H9 (cell line): ENCODE results near the gene BACE2. TPM values are rescaled to one million over a fixed set of nuclear protein-coding genes. Genes with fewer than 3 reads are reported as not detected.

ENCODE experiments used
- DNase-seq: peaks from one replicate; pipeline ENCODE4 v3.0.0-alpha.2; 2017
- H2AFZ ChIP-seq: one replicate; pipeline ENCODE4 v1.6.1; 2013; ENCODE audit warnings: mild to moderate bottlenecking, low read length, control low read depth, moderate library complexity
- H2AK5ac ChIP-seq: 2 replicates; pipeline ENCODE4 v1.6.1; 2013; ENCODE audit warnings: low read length, control low read depth, mixed read lengths; ENCODE audit not compliant: insufficient read length
- H2BK120ac ChIP-seq: one replicate; pipeline ENCODE4 v1.6.1; 2013; ENCODE audit warnings: low read depth, mild to moderate bottlenecking, low read length, control low read depth, inconsistent platforms; ENCODE audit not compliant: poor library complexity, severe bottlenecking
- H2BK12ac ChIP-seq: 2 replicates; pipeline ENCODE4 v1.6.1; 2013; ENCODE audit warnings: low read length, control low read depth, mixed read lengths, low read depth; ENCODE audit not compliant: insufficient read length
- H2BK15ac ChIP-seq: 2 replicates; pipeline ENCODE4 v1.6.1; 2013; ENCODE audit warnings: low read depth, low read length, control low read depth
- H2BK20ac ChIP-seq: one replicate; pipeline ENCODE4 v1.6.1; 2013; ENCODE audit warnings: low read depth, mild to moderate bottlenecking, low read length, control low read depth, inconsistent platforms; ENCODE audit not compliant: poor library complexity, severe bottlenecking
- H2BK5ac ChIP-seq: 2 replicates; pipeline ENCODE4 v1.6.1; 2013; ENCODE audit warnings: low read length, control low read depth, mixed read lengths; ENCODE audit not compliant: insufficient read length
- H3K14ac ChIP-seq: 2 replicates; pipeline ENCODE4 v1.6.1; 2013; ENCODE audit warnings: low read length, control low read depth; ENCODE audit not compliant: insufficient read depth
- H3K18ac ChIP-seq: 2 replicates; pipeline ENCODE4 v1.6.1; 2013; ENCODE audit warnings: low read depth, mild to moderate bottlenecking, mixed read lengths, low read length, control low read depth; ENCODE audit not compliant: insufficient read length
- H3K23ac ChIP-seq: 2 replicates; pipeline ENCODE4 v1.6.1; 2013; ENCODE audit warnings: low read length, control low read depth, mixed read lengths, low read depth; ENCODE audit not compliant: insufficient read length
- H3K23me2 ChIP-seq: 2 replicates; pipeline ENCODE4 v1.6.1; 2013; ENCODE audit warnings: low read depth, mild to moderate bottlenecking, mixed read lengths, low read length, control low read depth; ENCODE audit not compliant: insufficient read length, poor library complexity, severe bottlenecking
- H3K27ac ChIP-seq: 2 replicates; pipeline ENCODE4 v1.5.1; 2013; ENCODE audit warnings: low read length, control low read depth, mixed read lengths, low read depth; ENCODE audit not compliant: insufficient read length
- H3K27me3 ChIP-seq: 2 replicates; pipeline ENCODE4 v1.6.1; 2013; ENCODE audit warnings: low read length, control low read depth, inconsistent platforms; ENCODE audit not compliant: insufficient read depth
- H3K4ac ChIP-seq: 2 replicates; pipeline ENCODE4 v1.6.1; 2013; ENCODE audit warnings: low read depth, mild to moderate bottlenecking, control low read depth, inconsistent platforms, low read length, moderate library complexity
- H3K4me1 ChIP-seq: 2 replicates; pipeline ENCODE4 v1.6.1; 2013; ENCODE audit warnings: low read length, control low read depth, inconsistent platforms; ENCODE audit not compliant: insufficient read depth
- H3K4me2 ChIP-seq: 2 replicates; pipeline ENCODE4 v1.6.1; 2013; ENCODE audit warnings: low read length, control low read depth, mixed read lengths; ENCODE audit not compliant: insufficient read length, insufficient read depth
- H3K56ac ChIP-seq: 2 replicates; pipeline ENCODE4 v1.6.1; 2013; ENCODE audit warnings: low read depth, mild to moderate bottlenecking, mixed read lengths, low read length, control low read depth; ENCODE audit not compliant: insufficient read length
- H3K79me1 ChIP-seq: 2 replicates; pipeline ENCODE4 v1.6.1; 2013; ENCODE audit warnings: low read depth, mild to moderate bottlenecking, moderate library complexity, low read length, control low read depth, inconsistent platforms; ENCODE audit not compliant: insufficient read depth, poor library complexity, severe bottlenecking
- H3K79me2 ChIP-seq: 2 replicates; pipeline ENCODE4 v1.6.1; 2013; ENCODE audit warnings: low read length, control low read depth, inconsistent platforms; ENCODE audit not compliant: insufficient read depth
- H3K9ac ChIP-seq: 2 replicates; pipeline ENCODE4 v1.6.1; 2013; ENCODE audit warnings: low read length, control low read depth, mixed read lengths; ENCODE audit not compliant: insufficient read length; ENCODE audit errors: extremely low read depth
- H3K9me3 ChIP-seq: one replicate; pipeline ENCODE4 v1.6.1; 2013; ENCODE audit warnings: low read depth, low read length, inconsistent platforms; ENCODE audit not compliant: control insufficient read depth
- H3T11ph ChIP-seq: one replicate; pipeline ENCODE4 v1.6.1; 2013; ENCODE audit warnings: mild to moderate bottlenecking, low read length, control low read depth, inconsistent platforms
- H4K20me1 ChIP-seq: one replicate; pipeline ENCODE4 v1.6.1; 2013; ENCODE audit not compliant: control insufficient read depth, insufficient read length, insufficient read depth
- H4K5ac ChIP-seq: 2 replicates; pipeline ENCODE4 v1.6.1; 2013; ENCODE audit warnings: low read depth, mild to moderate bottlenecking, mixed read lengths, low read length, control low read depth; ENCODE audit not compliant: insufficient read length
- H4K8ac ChIP-seq: replicated peaks from 2 replicates; pipeline ENCODE4 v1.6.1; 2013; ENCODE audit warnings: low read length, control low read depth, mixed read lengths, low read depth; ENCODE audit not compliant: insufficient read length
- H4K91ac ChIP-seq: 2 replicates; pipeline ENCODE4 v1.6.1; 2013; ENCODE audit warnings: low read depth, mild to moderate bottlenecking, moderate library complexity, mixed read lengths, low read length, control low read depth; ENCODE audit not compliant: insufficient read length
- H3K27ac Mint-ChIP-seq, 3 experiments: 2 replicates in 2 of 3; 3 replicates in 1 of 3; pipeline ENCODE4 v1.8.0; 2020 to 2021; ENCODE audit warnings: mixed read lengths in 3 of 3, mild to moderate bottlenecking in 1 of 3, moderate library complexity in 1 of 3
- H3K27me3 Mint-ChIP-seq: 2 replicates; pipeline ENCODE4 v1.8.0; 2021; ENCODE audit warnings: low read depth, mild to moderate bottlenecking, moderate library complexity, mixed read lengths
- H3K36me3 Mint-ChIP-seq, 3 experiments: 2 replicates in 2 of 3; 3 replicates in 1 of 3; pipeline ENCODE4 v1.8.0; 2020 to 2021; ENCODE audit warnings: low read depth in 3 of 3, mixed read lengths in 3 of 3; ENCODE audit not compliant: insufficient read depth in 1 of 3
- H3K4me1 Mint-ChIP-seq, 2 experiments: 2 replicates each; pipeline ENCODE4 v1.8.0; 2020; ENCODE audit warnings: mixed read lengths in 2 of 2
- H3K4me3 Mint-ChIP-seq, 2 experiments: 2 replicates in 1 of 2; 3 replicates in 1 of 2; pipeline ENCODE4 v1.8.0; 2020 to 2021; ENCODE audit warnings: mild to moderate bottlenecking in 2 of 2, mixed read lengths in 2 of 2, moderate library complexity in 1 of 2
- H3K9me3 Mint-ChIP-seq, 2 experiments: 2 replicates in 1 of 2; 3 replicates in 1 of 2; pipeline ENCODE4 v1.8.0; 2020; ENCODE audit warnings: mild to moderate bottlenecking in 2 of 2, mixed read lengths in 2 of 2, moderate library complexity in 1 of 2
- WGBS: extraction: QIAGEN DNeasy Blood & Tissue Kit; methylation state at CpG from one replicate; pipeline ENCODE4 v1.1.7; 2013; ENCODE audit warnings: missing lambda C conversion rate, low lambda C conversion rate, mixed read lengths; ENCODE audit not compliant: insufficient read length; ENCODE audit errors: extremely low coverage; 5-methylcytosine and 5-hydroxymethylcytosine counted together
- total RNA-seq: library from RNA; stranded (reverse); gene quantifications from 2 replicates; pipeline ENCODE4 v1.2.1, GENCODE V29; 2021
- TF ChIP-seq, protein P1 (sequence below): fragments of 200-600 bp; sonication (generic); conservative IDR thresholded peaks from 3 replicates; pipeline ENCODE4 v1.8.0; 2021; ENCODE audit warnings: antibody characterized with exemption, mild to moderate bottlenecking

BACE2 gene
- total RNA-seq, 1 experiment from 2014 or later = 8.0 TPM

- no peak overlapping the region for H2AK5ac ChIP-seq
- H3T11ph ChIP-seq = no peak overlapping the region
- H4K91ac ChIP-seq = no peak overlapping the region
- H3K79me2 ChIP-seq = no peaks in the 10 kb centered on the region
- Mint-ChIP-seq H3K4me1 (peaks cover under 1 to 2% of the 10 kb centered on the region in 2 experiments; a peak in 2 of 4 replicates), H3K36me3 (peaks cover 0 to 8% (median 6%) of the 10 kb centered on the region in 3 experiments; a peak in 2 of 7 replicates), H3K4me3 (no peak overlapping the region), H3K9me3 (peaks cover 7% of the 10 kb centered on the region in 2 experiments; a peak in 4 of 5 replicates), H3K27me3 (peaks cover 66% of the 10 kb centered on the region), H3K27ac (no peak overlapping the region)
- H3K23ac ChIP-seq = no peak overlapping the region
- no peak overlapping the region for H2BK120ac ChIP-seq
- no peaks in the 10 kb centered on the region for H3K4me1 ChIP-seq
- no peak overlapping the region for H3K4ac ChIP-seq
- no peak overlapping the region for H3K4me2 ChIP-seq
- H3K9me3 ChIP-seq = no peaks in the 10 kb centered on the region
- H3K18ac ChIP-seq = no peak overlapping the region
- no peak overlapping the region for H2BK12ac ChIP-seq
- no peak overlapping the region for H4K5ac ChIP-seq
- H4K8ac ChIP-seq = no peak overlapping the region
- TF ChIP-seq, protein P1, sequence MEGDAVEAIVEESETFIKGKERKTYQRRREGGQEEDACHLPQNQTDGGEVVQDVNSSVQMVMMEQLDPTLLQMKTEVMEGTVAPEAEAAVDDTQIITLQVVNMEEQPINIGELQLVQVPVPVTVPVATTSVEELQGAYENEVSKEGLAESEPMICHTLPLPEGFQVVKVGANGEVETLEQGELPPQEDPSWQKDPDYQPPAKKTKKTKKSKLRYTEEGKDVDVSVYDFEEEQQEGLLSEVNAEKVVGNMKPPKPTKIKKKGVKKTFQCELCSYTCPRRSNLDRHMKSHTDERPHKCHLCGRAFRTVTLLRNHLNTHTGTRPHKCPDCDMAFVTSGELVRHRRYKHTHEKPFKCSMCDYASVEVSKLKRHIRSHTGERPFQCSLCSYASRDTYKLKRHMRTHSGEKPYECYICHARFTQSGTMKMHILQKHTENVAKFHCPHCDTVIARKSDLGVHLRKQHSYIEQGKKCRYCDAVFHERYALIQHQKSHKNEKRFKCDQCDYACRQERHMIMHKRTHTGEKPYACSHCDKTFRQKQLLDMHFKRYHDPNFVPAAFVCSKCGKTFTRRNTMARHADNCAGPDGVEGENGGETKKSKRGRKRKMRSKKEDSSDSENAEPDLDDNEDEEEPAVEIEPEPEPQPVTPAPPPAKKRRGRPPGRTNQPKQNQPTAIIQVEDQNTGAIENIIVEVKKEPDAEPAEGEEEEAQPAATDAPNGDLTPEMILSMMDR = no peak
- no peak overlapping the region for H2AFZ ChIP-seq
- H3K27ac ChIP-seq = no peak overlapping the region
- H3K56ac ChIP-seq = no peak overlapping the region
- H2BK5ac ChIP-seq = no peak overlapping the region
- H3K14ac ChIP-seq = no peak overlapping the region
- H3K9ac ChIP-seq = no peak overlapping the region
- no peaks in the 10 kb centered on the region; the same call in 1 of the 2 replicates for H3K27me3 ChIP-seq
- no CpG with 5 or more reads among the region's 3 CpGs for WGBS
- H4K20me1 ChIP-seq = no peaks in the 10 kb centered on the region
- H3K79me1 ChIP-seq = no peaks in the 10 kb centered on the region
- H2BK15ac ChIP-seq = no peak overlapping the region
- no peaks in the 10 kb centered on the region for H3K23me2 ChIP-seq
- H2BK20ac ChIP-seq = no peak overlapping the region
- DNase-seq = no peak
These were observed 6.5 kb upstream of the BACE2 start for GRCh38 chr21:41161428-41161827.
